Stimulated activated CD4-positive, alpha-beta T cell treated with anti-CD3 and anti-CD28 coated beads, Interleukin-1b, Interleukin-23, amount 100 ng/mL, for 1 hour (primary cell): Measurements from ENCODE around the gene RAP1B.

ENCODE experiments used
- DNase-seq, 2 donors: peaks; one replicate each; pipeline ENCODE4 v3.0.0-alpha.2; 2020; ENCODE audit warnings: low read depth in 2 of 2

Gene RAP1B

DNA sequence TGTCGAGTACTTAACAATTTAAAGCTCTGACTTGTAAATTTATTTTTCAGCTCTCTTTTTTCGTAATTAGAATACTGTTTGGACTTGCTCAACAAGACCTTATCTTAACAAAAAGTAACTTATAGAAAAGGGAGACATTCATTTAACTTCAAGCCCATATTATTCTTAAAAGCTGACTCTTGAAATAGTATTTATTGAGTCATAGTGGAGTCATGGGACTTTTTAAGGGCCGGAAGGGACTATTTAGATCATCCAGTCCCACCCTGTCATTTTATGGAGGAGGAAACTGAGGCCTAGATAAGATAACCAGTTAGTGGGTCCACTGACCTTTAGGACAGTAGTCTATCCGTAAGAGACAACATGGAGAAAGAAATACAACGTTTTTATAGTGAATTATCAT, 1.5 kb downstream of the RAP1B start:
- no peak for DNase-seq

DNA sequence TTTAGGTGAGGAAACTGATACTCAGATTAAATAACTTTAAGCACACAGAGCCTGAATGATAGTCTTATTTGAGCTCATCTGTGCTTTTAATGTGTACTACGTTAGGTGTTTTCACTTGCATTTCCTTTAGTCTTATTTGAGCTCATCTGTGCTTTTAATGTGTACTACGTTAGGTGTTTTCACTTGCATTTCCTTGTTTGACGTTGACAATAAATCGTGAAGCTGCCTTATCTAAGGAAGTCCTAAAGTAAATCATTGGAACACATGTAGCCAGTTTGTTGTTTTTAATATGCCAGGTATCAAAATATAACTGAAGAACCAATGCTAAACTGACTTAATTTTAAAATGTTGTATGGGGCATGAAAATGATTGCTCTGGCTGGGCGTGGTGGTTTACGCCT, 2.0 kb downstream of the RAP1B start:
- no peak for DNase-seq

DNA sequence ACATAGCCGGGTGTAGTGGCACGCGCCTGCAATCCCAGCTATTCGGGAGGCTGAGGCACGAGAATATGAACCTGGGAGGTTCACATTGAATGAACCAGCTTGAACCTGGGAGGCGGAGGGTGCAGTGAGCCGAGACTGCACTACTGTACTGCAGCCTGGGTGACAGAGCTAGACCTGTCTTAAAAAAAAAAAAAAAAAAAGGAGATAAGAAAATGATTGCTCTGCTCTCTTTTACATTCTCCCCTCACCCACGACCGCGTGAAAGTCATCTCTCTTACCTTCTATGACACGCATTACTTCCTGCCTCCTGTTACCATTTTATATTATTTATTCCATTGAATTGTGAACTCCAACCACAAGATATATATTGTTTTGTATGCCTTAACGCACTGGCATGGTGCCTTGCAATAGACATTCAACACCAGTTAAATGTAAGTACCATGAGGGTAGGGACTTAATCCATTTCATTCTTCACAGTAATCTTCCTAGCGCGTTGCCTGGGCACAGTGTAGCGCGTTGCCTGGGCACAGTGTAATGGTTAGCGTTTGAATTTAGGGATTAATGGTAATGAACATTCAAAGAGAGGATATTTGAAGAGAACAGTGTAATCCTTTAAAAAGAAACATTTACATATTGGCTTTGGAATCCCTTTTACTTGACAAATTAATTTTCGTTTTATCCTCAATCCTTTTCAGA, 2.7 kb downstream of the RAP1B start:
- no peak for DNase-seq

GRCh38 chr12:68614105-68614679, 3.5 kb downstream of the RAP1B start:
- DNase-seq: no peak

DNA sequence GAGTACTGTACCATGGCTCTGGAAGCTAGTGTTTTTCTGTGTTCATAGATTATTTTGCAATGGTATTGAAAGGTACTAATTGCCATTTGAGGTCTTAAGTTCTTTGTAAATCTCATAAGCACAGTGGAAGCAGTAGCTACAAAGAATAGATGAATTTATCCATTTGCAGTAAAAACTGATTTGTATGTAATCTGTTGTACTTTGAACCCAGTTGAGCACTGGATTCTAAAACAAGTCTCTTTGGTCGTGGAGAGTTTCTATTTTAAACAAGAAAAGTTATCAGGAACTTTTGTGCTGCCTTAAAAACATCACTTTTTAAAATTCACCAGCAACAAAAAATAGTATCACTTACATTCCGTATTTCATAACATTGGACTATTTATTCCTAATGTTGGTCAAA, 4.1 kb downstream of the RAP1B start:
- DNase-seq: no peak

GRCh38 chr12:68617160-68617926, 6.6 kb downstream of the RAP1B start:
- no peak for DNase-seq

DNA sequence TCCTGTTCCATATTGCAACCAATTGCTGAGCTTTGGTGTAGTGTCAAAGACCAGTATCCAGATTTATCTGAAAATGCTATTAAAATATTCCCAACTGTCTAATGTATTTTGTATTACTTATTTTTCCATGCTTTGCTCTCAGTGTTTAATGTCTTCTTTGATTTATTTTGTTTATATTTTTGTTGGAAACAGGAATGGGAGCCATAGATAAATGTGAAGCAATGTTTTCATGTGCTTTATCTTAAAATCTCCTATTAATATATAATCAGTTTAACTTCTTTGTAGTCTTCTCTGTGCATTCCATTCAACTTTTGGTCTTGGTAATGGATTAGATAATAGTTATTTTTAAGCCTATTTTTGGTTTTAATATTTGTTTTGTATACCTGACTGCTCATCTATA, 8.8 kb downstream of the RAP1B start:
- DNase-seq: no peak

DNA sequence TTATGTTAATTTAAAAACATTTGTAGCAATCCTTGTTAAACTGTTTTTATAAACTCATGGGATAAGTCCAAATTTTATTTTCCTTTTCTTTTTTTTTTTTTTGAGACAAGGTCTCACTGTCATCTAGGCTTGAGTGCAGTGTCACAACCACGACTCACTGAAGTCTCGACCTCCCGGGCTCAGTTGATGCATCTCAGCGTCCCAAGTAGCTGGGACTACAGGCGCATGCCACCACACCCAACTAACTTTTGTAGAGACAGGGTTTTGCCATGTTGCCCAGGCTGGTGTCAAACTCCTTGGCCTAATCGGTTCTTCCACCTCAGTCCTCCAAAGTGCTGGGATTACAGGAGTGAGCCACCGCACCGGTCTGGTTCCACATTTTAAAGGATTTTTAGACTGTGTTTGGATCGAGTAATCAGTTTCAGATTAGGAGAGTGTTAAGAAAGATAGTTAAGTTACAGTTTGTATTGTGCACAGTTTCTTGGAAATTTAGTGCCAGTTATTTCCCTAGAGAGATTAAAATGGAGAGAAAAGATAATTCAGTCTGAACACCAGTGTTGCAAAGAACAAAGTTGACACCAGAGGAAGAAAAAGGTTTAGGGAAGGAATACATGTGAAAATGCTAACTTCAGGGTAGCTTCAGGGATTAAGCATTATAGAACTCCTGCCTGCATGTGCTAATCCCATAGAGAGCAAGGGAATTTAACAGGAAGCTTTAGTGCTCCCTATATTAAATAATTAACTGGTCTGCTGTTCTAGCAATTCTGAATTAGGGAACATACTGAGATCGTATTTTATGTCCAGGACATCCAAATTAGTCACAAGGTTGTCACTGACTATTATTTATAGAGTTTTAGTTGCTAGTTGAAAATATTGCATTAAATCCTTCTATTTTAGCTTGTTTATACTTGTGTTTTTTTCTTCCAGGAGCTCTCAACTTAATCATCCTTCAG, 10.1 kb downstream of the RAP1B start:
- no peak for DNase-seq

DNA sequence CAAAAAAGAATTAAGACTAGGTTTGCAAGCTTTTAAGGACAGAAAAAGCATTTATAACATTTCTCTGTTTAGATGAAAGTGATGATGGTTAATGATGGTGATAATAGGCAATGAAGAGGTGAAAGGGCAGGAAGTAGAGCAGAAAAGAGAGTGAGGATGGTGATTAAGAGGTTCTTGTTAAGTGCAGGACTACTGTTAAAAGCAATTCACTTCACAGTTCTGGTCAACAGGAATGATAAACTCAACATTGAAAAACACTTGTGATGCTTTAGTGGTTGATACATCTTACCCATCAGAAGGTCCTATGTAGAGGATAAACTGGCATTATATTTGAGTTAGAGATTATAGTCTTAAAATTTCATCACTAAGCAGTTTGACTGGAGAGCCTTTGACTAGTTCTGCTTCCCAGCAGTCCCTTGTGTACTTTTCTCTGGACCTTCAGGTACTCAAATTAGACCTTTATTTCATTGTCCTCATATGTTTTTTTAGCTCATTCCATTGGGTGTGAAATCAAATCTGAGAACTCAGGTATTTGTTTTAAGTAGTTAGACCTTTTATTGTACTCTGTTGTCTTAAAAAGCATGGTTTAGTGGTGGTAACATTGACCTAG, 10.9 kb downstream of the RAP1B start:
- no peak for DNase-seq

GRCh38 chr12:68622250-68622649, 11.6 kb downstream of the RAP1B start:
- DNase-seq: no peak

DNA sequence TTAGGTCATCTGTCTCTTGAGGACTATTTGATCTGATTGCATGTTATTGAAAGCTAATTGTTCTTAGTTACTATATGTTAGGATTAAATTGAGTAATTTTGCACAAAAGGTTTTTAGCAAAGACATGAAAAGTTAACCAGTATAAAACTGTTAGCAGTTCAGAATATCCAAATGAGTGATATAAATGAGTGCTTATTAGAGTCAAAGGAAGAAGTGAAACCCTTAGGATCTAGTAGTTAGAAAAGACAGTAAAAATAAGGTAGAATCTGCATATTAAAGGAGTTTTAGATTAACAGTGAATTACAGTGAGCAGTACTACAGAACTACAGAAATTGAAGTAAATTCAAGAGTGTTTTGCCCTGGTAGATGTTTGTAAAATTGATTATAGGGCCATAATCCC, 12.4 kb downstream of the RAP1B start:
- DNase-seq: no peak

GRCh38 chr12:68623984-68624383, 13.3 kb downstream of the RAP1B start:
- DNase-seq: no peak

DNA sequence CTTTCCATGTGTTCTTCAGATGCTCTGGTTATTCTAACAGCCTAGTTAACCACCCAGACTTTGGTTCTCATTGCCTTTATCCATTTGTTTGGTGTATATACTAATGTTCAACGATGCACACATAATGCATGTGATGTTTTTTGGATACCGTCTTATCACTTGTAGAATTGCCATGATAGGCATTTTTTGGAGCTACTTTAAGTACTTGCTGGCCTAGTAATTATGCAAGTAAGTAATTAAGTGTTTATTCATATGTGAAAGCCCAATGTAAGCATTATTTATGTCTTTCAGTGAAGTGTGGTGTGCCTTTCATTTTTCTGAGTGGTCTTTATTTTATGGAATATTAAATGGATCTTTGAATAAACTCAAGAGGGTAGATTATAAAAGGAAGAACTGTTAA, 14.2 kb downstream of the RAP1B start:
- DNase-seq: no peak

GRCh38 chr12:68627673-68628319, 17.1 kb downstream of the RAP1B start:
- DNase-seq: no peak

- no peak for DNase-seq
These were observed 18.0 kb downstream of the RAP1B start for GRCh38 chr12:68628698-68629097.

DNA sequence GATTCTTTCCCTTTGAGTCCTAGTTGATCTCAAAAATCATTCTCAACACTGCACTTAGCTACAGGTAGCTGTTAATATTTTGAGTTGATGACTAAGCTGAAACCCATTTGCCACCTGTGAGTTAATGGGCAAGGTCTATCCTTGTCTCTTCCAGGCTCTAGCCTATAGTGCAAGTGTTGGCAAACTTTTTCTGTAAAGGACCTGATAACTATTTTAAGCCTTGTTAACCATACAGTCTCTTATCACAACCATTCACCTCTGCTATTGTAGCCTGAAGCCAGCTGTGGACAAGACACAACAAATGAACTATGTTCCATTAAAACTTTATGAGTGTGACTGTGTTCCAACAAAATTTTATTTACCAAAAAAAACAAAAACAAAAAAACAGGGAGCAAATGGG, 19.4 kb downstream of the RAP1B start:
- DNase-seq: no peak

DNA sequence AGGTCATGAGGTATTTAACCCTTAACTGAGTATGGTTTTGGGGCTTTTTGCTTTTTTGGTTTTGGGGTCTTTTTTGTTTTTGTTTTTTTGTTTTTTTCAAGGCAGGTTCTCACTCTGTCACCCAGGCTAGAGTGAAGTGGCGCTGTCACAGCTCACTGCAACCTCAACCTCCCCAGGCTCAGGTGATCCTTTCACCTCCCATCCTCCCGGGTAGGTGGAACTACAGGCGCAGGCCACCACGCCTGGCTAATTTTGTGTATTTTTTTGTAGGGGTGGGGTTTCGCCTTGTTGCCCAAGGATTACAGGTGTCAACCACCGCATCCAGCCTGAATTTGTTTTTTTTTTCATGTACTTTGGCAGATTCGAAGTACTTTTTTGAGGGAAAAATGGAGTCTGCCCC, 19.9 kb downstream of the RAP1B start:
- DNase-seq: no peak

- DNase-seq: no peak
These were observed 20.5 kb downstream of the RAP1B start for GRCh38 chr12:68631227-68631626.

DNA sequence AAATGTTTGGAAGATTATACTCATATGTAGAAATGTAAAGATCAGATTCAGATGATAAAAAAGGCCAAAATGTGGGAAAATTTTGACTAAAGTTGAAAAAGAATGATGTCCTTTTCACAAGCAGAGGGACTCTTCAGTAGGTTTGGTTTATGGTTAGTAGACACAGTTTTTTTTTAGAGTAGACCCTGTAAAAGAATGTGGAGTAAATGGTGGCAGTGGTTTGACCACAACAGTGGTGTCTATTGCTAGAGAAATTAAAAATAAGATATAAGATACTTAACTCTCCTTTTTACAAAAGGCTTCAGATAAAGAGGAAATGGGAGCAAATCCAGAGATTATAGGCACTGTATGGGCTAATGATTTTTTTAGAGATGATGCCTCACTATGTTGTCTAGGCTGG, 21.8 kb downstream of the RAP1B start:
- no peak for DNase-seq

GRCh38 chr12:68633614-68634558, 23.2 kb downstream of the RAP1B start:
- no peak for DNase-seq
